Osteoblast (primary cell): Measurements from ENCODE around the gene CHD2. TPM values are rescaled to one million over a fixed set of nuclear protein-coding genes. Genes with fewer than 3 reads are reported as not detected.
"Not testable (repeated sequence)": the region's sequence is repeated elsewhere in the genome, so short reads cannot be mapped to it uniquely, and the experiment has no call there.

ENCODE experiments used
- DNase-seq: peaks from one replicate; pipeline ENCODE4 v3.0.0; 2011; ENCODE audit warnings: low spot score, mixed read lengths; ENCODE audit not compliant: insufficient read length; ENCODE audit errors: missing footprints
- H2AFZ ChIP-seq: 2 replicates; pipeline ENCODE4 v1.6.0; 2011; ENCODE audit warnings: mild to moderate bottlenecking, low read length
- H3K27ac ChIP-seq: 2 replicates; pipeline ENCODE4 v1.5.1; 2011; ENCODE audit warnings: mild to moderate bottlenecking, low read depth, low read length, moderate library complexity
- H3K27me3 ChIP-seq: 2 replicates; pipeline ENCODE4 v1.6.0; 2012; ENCODE audit warnings: mild to moderate bottlenecking, control low read depth, inconsistent platforms, low read length, moderate library complexity; ENCODE audit not compliant: insufficient read depth
- H3K36me3 ChIP-seq: 2 replicates; pipeline ENCODE4 v1.5.1; 2011; ENCODE audit warnings: mild to moderate bottlenecking, low read length, control low read depth, moderate library complexity; ENCODE audit not compliant: insufficient read depth
- H3K4me1 ChIP-seq: 2 replicates; pipeline ENCODE4 v1.5.1; 2011; ENCODE audit warnings: mild to moderate bottlenecking, low read length, control low read depth, moderate library complexity; ENCODE audit not compliant: insufficient read depth
- H3K4me2 ChIP-seq: 2 replicates; pipeline ENCODE4 v1.6.0; 2011; ENCODE audit warnings: mild to moderate bottlenecking, low read length; ENCODE audit not compliant: insufficient read depth
- H3K4me3 ChIP-seq: fragments of 200-600 bp; sonication (generic); 3 replicates; pipeline ENCODE4 v1.5.1; 2012; ENCODE audit warnings: mild to moderate bottlenecking, low read length, inconsistent platforms; ENCODE audit not compliant: insufficient read depth
- H3K79me2 ChIP-seq: 2 replicates; pipeline ENCODE4 v1.6.0; 2012; ENCODE audit warnings: mild to moderate bottlenecking, low read length, control low read depth, inconsistent platforms; ENCODE audit not compliant: insufficient read depth
- H3K9me3 ChIP-seq: 2 replicates; pipeline ENCODE4 v1.5.1; 2011; ENCODE audit warnings: low read depth, low read length, control low read depth
- H4K20me1 ChIP-seq: 2 replicates; pipeline ENCODE4 v1.6.0; 2012; ENCODE audit warnings: mild to moderate bottlenecking, low read length, control low read depth; ENCODE audit not compliant: insufficient read depth
- CTCF ChIP-seq: IDR thresholded peaks from 2 replicates; pipeline ENCODE4 v1.5.1; 2011; ENCODE audit warnings: mild to moderate bottlenecking, low read depth, low read length, moderate library complexity; ENCODE audit errors: extremely low read depth
- total RNA-seq: library from RNA; depleted of rRNA; stranded (reverse); fragments of >200 nt; gene quantifications from 2 replicates; pipeline ENCODE4 v1.2.3, GENCODE V29; 2012

The CHD2 gene
- total RNA-seq, 1 donor = 98.8 TPM

GRCh38 chr15:92915766-92916435 lies 15.8 kb downstream of the CHD2 start:
- H3K27ac ChIP-seq = peak overlapping the region; percentile 92
- no peak for DNase-seq

GRCh38 chr15:92917598-92918407 lies 17.7 kb downstream of the CHD2 start:
- H3K9me3 ChIP-seq = no peaks in the 10 kb centered on the region
- peak overlapping the region; percentile 66 for H3K4me2 ChIP-seq
- no peak overlapping the region for H2AFZ ChIP-seq
- peaks cover 45% of the 10 kb centered on the region for H3K36me3 ChIP-seq
- H3K79me2 ChIP-seq = peaks cover 94% of the 10 kb centered on the region
- H3K27ac ChIP-seq = peak overlapping the region; percentile 92
- peak; percentile 74 for DNase-seq
- peaks cover 83% of the 10 kb centered on the region for H3K4me1 ChIP-seq
- no peaks in the 10 kb centered on the region for H3K27me3 ChIP-seq
- peak overlapping the region; percentile 15 for H3K4me3 ChIP-seq
- TF ChIP-seq CTCF = peak; percentile 92
- peaks cover 30% of the 10 kb centered on the region for H4K20me1 ChIP-seq

More at GRCh38 chr15:92915766-92916435, 15.8 kb downstream of the CHD2 start:
- Histone ChIP-seq H3K79me2 (peaks cover 94% of the 10 kb centered on the region), H3K36me3 (peaks cover 29% of the 10 kb centered on the region), H3K4me1 (peaks cover 75% of the 10 kb centered on the region), H4K20me1 (peaks cover 20% of the 10 kb centered on the region), H2AFZ (no peak overlapping the region), H3K27me3 (no peaks in the 10 kb centered on the region), H3K4me3 (no peak overlapping the region), H3K4me2 (peak overlapping the region; percentile 22), H3K9me3 (no peaks in the 10 kb centered on the region)
- TF ChIP-seq CTCF = no peak

- Histone ChIP-seq H3K27ac (peak overlapping the region; percentile 53), H3K4me1 (peaks cover 72% of the 10 kb centered on the region)
Measured at GRCh38 chr15:92918881-92919280, 18.8 kb downstream of the CHD2 start.

GRCh38 chr15:92920595-92921161 lies 20.6 kb downstream of the CHD2 start:
- Histone ChIP-seq H3K4me3 (no peak overlapping the region), H2AFZ (no peak overlapping the region), H3K27ac (peak overlapping the region; percentile 53), H3K4me2 (peak overlapping the region; percentile 37), H3K36me3 (peaks cover 67% of the 10 kb centered on the region), H3K9me3 (no peaks in the 10 kb centered on the region), H3K27me3 (no peaks in the 10 kb centered on the region), H4K20me1 (peaks cover 19% of the 10 kb centered on the region), H3K79me2 (peaks cover 95% of the 10 kb centered on the region), H3K4me1 (peaks cover 55% of the 10 kb centered on the region)
- no peak for TF ChIP-seq CTCF
- DNase-seq = no peak

More at GRCh38 chr15:92918881-92919280, 18.8 kb downstream of the CHD2 start:
- not testable (repeated sequence) for H3K4me3 ChIP-seq, H3K9me3 ChIP-seq, H3K4me2 ChIP-seq, H2AFZ ChIP-seq, H3K27me3 ChIP-seq, DNase-seq
- Histone ChIP-seq H3K79me2 (peaks cover 94% of the 10 kb centered on the region), H4K20me1 (peaks cover 22% of the 10 kb centered on the region), H3K36me3 (peaks cover 51% of the 10 kb centered on the region)
